ENCODE data around the gene TESPA1.
A peak's percentile ranks its signal among the peaks of the same experiment; 100 is the strongest.

Gene TESPA1, protein sequence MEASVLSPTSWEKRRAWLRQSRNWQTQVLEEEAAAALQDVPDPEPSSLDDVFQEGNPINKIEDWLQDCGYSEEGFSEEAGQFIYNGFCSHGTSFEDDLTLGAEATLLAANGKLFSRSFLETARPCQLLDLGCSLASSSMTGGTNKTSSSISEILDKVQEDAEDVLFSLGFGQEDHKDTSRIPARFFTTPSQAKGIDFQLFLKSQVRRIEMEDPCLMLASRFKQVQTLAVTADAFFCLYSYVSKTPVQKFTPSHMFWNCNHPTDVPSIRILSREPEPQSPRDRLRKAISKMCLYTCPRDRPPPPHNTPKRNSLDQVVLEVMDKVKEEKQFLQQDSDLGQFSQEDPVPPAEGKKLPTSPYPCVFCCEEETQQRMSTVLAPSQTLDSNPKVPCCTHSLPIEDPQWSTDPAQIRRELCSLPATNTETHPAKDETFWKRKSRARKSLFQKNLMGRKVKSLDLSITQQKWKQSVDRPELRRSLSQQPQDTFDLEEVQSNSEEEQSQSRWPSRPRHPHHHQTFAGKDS

DNA sequence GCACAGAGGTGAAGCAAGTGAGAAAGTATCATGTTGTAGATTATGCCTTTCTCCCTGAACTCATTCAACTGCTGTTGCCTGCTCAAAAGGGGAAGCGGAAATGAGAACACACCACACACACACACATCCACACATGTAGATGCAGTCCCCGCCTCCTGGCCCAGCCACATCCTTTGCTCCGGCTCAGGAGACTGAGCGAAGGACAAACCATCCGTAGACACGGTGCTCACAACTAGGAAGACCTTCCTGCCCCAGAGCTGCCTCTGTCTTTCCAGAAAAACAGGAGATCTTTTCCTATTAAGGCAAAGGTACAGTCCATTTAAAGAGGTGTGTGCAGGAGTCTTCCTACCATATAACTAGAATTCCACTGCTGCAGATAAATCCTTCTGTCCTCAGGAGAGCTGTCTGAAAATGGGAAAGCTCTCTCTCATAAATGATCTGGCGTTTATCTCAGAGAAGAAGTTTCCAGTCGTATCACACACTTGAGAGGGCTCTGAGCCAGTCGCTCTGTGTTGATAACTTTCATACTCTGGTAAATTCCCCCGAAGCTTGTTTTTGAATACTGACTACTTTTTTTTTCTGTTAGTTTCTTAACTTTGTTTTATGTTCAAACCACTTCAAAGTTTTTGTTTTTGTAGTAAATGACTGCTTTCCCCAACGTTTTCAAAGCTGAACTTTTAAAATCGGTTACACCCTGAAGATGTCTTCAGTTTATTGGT, at the start of gene TESPA1:
Gene TESPA1 (minus strand): TSS at position 105 of the 719 bp plus-strand sequence. CDS start 10,200 bp downstream, outside the sequence.
- FAIRE-seq (no peak), DNase-seq (ENCODE audit: low spot score) (no peak)

DNA sequence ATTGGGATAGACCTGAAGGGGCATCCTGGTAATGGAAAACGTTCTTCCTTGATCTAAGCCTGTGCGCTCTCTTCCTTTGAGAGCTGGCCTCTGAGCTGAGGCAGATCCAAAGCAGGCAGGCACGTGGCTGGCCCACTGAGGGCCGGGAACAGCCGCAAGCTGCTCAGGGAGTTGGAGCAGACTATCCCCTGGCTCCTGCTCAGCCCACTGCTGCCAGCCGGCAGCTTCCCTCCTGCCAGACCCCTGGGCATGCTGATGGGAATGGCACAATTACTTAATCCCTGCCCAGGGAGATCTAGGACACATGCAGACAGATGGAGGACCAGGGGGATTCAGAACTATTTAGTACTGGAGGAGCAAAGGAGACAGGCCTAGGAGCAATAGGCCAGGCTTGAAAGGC, 49.7 kb upstream of the TESPA1 start:
- FAIRE-seq, result no peak
- DNase-seq (ENCODE audit: low spot score), result no peak

DNA sequence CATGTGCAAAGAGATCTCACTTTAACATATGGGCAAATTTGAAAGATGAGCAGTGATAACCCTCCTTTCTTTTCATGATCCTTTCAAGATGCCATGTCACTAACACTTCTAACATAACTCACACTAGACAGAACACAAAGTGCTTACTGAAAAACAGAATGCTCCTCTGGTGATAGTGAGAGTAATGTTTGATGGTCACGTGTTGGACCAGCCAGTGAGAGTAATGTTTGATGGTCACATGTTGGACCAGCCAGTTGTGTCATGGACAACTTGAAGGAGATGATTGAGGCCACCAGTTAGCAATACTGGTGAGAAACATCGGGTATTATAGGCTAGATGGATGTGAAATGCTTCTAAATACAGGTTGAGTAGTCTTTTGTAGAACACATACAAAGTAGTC, 40.9 kb upstream of the TESPA1 start:
- FAIRE-seq (no peak), DNase-seq (ENCODE audit: low spot score) (no peak)

DNA sequence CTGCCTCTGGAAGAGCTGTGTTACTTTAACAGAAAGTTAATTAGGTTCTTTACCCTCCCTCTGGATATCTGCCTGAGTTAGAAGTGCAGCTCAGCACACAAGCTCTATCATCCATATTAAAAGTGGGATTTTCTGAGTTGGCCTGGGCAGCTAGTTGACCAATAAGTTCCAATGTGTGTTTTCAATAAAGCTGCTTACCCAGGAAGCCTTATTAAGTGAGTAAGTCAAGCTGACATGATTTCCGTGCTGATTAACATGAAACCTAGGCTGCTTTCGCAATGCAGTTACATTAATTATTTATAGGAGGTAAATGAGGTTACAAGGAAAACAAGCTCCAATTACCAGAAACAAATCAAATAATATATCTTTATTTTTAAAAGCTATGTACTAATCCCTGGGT, 40.0 kb upstream of the TESPA1 start:
- no peak for FAIRE-seq
- no peak for DNase-seq (ENCODE audit: low spot score)

DNA sequence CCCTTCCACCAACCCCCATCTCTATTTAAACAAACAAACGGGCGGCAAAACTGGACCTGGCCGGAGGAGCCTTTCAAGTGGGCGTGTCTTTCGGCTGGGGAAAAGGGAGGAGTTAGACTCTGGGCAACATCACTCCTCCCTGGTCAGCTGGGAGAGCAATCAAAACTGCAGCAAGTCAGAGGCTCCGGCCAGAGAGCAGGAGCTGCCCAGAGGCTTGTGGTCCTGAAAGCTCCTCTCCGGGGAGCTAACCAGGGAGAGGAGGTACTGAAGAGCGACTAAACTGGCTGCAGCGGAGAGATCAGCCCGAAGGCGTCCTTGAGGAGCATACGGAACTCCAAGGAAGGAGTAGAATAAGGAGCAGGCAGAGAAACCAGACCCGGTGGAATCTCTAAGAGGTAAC, 35.2 kb upstream of the TESPA1 start, which contains the start of gene NEUROD4:
Gene NEUROD4 (plus strand): TSS at position 191 of the 400 bp plus-strand sequence. CDS start 6,466 bp downstream, outside the sequence.
- DNase-seq (ENCODE audit: low spot score), result no peak

DNA sequence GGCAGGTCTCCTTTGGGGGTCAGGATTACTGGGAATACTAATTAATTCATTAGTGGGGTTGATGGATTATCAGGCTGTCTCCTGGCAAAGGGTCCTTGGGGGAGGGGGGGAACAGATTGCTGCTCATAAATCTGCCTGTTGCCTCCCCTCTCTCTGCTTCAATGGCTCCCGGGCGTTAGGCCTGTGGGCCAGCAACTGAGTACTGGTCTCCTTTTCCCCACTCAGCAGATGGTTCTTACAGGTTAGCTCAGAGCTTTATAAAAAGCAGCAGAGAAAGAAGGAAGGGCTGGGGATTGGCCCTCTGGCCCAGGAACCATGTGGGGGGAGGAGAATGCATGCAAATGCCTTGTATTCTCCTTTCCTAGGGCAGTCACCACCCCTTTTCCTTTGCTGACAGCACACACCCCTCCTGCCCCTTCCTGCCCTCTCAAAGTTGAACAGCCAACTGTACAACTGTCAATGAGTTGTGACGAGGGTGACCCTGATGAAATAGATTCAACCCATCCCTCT, 32.9 kb upstream of the TESPA1 start:
- FAIRE-seq (no peak), DNase-seq (ENCODE audit: low spot score) (no peak)

More for the DNA sequence above, 35.2 kb upstream of the TESPA1 start, which contains the start of gene NEUROD4:
- no peak for FAIRE-seq

DNA sequence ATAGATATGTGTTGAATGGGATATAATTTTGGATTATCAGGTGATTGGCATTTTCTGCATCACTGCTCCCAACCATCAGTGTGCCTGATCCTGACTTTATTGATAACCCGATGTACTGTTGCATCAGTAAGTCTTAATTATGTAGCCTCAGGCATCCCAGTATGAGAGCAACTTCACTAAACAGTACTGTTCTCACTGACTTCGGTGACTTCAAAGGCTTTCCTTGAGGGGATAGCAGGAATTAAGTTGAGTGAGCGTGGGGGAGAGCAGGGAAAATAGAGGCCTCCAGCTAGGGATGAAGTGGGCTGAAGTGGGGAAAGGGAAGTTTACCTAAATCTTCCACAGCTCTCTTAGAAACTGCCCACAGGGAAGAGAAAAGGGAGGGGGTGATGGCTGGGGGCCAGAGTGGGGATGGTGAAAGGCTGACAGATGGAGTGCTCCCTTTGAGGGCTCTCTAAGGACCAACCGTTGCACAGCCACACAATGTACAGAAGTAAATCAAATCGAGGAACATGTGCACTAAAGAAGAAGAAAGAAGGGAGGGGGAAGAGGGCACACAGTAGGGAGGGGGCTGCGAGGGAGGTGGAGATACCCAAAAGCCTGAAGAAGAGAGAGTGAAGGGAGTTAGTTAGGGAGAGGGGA, 24.5 kb upstream of the TESPA1 start:
- DNase-seq (ENCODE audit: low spot score), result no peak
- FAIRE-seq, result no peak

DNA sequence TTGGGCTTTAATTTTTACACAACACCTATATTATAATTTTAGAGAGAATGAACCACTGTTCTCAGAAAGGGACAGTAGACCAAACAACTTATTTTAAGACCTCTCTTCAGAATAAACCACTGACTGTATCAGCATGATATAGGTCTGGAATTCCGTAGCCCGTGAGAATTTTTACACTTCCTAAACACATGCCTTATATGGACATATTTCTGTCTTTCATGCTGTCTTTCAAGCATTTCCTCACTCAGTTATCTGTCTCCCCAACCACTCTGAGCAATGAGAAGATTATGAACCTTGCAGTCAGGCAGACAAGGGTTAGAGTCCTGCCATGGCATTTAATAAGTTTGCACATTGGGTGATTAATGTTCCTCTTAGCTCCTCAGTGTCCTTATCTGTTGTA, 17.8 kb upstream of the TESPA1 start:
- DNase-seq (ENCODE audit: low spot score) (no peak), FAIRE-seq (no peak)

DNA sequence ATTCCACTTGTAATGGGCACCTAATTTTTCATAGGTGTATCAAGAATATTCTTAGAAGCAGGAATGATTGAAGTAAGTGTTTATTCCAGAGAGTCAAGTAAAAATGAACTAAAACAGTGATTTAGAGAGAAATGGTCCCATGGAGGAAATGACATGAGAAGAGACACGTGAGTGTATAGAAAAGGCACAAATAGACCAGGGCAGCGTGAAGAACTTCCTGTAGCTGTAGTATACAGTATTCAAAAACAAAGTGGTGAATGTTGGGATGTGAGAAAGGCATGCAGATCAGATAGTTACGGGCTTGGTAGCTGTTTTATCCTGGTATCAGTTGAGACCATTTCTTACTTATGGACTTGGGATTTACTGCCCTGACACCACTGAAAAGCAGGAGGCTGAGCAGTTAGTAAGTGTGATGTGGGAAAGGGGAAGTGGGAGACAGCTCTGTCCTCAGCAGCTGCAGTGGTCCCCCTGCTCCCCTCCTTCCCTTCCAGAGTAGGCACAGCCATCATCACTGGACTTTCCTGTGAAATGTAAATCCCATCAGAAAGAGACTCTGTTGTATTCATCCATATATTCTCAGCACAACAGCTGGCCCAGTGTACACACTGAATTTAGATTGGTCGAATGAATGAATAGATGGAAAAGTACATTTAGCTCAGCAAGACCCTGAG, 16.8 kb upstream of the TESPA1 start:
- FAIRE-seq, result no peak
- no peak for DNase-seq (ENCODE audit: low spot score)

DNA sequence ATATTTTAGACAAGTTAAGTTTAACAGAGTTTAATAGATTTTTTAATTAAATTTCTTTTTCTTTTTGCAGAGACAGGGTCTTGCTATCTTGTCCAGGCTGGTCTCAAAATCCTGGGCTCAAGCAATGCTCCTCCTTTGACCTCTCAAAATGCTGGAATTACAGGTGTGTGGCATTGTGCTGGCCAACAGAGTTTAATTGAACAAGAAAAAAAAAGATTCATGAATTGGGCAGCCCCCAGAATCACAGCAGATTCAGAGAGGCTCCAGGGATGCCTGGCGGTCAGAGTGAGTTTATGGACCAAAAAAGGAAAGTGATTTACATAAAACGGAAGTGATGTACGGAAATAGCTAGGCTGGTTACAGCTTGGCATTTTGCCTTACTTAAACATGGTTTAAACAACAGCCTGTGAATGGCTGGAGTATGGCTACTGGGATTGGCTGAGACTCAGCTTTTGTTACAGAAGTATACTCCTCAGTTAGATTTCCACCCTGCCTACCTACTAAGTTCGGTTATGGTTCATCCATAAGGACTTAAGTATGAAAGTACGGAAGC, 14.5 kb upstream of the TESPA1 start:
- DNase-seq (ENCODE audit: low spot score), result no peak

DNA sequence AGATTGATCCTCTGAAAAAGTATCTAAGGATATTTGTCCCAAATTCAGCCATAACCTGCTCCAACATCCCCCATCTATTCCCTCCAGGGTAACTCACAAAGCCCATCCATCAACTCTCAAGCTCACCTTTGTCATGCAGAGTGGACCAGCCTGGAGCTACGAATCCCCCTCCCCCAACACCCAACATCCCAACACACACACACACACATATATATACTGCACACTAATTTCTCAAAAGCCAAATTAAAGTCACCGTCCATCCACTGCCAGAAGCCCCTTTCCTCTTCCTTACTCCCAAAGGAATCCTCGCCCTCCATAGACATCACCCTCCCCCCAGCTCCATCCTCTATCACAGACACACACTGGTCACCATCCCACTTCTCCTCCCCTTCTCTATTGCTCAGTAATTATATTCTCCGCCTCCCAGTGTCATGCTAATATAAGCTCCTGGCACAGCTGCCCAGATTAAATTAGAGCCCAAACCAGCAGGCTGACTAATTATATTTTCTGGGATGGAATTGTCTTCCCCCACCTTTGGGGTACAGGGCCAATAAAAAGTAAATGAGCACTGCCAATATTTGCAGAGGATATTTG, 13.5 kb upstream of the TESPA1 start:
- no peak for FAIRE-seq
- no peak for DNase-seq (ENCODE audit: low spot score)

More for the DNA sequence above, 14.5 kb upstream of the TESPA1 start:
- no peak for FAIRE-seq

DNA sequence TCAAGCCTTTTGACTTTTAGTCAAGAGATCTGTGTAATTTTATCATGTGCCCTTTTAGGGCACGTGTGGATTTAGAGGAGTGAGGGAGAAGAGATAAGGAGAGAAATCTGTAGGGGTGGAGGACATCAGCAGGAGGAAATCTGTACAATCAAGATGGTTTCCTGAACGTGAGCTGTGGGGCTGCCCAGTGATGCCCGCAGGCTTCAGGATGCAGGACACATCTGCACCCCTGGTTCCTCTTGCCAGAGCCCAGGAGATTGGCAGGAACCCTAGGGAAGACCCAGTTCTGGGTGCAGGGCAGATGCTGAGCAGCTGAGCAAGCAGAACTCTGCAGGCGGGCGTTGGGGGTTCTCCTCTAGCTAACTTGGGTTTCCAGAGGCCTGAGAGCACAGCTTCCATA, 11.6 kb upstream of the TESPA1 start:
- DNase-seq (ENCODE audit: low spot score) (no peak), FAIRE-seq (no peak)

DNA sequence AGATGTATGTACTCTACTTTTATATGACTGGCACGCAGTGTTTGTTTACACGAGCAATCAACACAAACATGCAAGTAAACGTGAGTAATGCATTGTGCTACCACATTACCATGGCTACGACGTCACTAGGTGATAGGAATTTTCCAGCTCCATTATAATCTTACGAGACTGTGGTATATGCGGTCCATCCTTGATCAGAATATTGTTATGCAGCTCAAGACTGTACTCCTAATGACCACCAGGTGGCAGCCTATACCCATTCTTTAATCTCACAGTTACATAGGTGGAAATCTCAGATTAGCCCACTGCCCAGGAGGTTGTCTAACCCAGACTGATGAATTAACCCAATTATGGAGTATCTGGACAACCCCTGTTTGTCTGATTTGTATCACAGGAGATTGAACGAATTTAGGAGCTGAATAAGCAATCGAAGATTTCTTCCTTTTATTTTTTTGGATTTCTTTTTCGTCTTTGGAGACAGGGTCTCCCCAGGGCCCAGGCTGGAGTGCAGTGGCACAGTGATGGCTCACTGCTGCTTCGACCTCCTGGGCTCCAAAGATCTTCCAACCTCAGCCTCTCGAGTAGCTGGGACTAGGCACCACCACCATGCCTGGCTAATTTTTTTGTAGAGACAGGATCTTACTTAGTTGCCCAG, 8.7 kb upstream of the TESPA1 start:
- DNase-seq (ENCODE audit: low spot score), result peak; percentile 49
- FAIRE-seq, result peak; percentile 21

DNA sequence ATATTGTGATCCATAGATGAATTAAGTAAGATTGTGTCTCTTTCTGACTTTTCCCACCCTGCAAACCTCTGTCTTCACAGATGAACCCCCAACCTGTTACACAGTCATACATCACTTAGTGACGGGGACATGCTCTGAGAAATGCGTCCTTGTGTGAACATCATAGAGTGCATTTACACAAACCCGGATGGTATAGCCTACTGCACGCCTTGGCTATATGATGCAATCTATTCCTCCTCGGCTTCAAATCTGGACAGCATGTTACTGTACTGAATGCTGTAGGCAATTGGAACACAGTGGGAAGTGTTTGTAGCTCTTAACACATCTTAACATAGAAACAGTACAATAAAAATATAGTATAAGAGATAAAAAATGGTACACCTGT, 7.4 kb upstream of the TESPA1 start:
- FAIRE-seq (no peak), DNase-seq (ENCODE audit: low spot score) (no peak)

DNA sequence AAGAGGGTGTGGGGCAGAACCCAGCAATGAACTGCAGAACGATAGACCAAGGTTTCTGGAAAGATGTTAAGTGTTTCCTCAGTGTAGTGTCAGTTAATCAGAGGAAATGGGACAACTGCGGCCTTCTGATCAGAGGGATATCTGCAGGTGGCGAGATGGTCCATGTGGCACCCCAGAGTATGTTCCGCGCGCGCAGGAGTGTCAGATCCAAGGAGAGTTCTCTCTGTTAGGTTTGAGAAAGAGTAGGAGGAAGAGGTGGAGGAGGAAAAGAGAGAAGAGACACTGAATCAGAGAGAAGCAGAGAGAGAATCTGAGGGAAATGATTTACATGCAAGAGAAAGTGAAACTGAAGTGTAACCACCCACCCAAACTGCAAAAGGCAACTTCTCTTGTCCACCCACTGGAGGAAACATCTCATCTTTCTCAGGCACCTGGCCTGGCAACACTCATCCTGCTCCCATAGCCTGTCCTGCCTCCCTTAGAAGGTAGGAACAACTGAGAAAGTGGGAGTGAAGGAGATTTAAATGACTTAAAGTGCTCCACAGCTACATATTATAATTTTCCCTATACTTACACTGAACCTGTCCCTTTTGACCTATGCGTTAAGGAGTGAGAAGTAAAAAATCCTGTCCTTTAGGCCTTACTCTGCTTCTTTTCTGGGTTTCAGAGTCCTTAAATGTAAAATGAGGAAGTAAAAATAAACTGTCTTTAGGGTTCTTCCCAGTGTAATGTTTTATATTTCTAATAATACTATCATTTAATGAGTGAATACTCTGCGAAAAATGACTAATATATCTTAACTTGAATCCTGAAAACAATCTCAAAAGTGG, 6.8 kb upstream of the TESPA1 start:
- DNase-seq (ENCODE audit: low spot score) (no peak), FAIRE-seq (no peak)

DNA sequence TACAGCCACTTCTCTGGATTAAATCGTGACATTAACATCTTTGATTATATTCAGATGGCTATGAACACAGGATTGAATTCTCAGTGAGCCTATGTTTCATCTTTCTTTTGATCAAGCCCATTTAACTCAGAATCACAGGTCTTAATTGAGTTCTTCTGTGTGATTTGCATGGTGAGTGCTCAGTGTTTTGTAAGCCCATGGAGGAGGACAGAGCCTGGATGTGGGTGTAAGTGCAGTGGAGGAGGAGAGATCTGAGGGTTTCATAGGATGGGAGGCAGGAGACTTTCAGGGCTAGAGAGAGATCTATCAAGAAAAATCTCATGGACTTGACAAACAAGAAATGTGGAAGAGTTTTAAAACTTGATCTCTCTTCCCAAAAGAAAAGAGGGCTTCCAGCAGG, 5.3 kb upstream of the TESPA1 start:
- FAIRE-seq (no peak), DNase-seq (ENCODE audit: low spot score) (no peak)

DNA sequence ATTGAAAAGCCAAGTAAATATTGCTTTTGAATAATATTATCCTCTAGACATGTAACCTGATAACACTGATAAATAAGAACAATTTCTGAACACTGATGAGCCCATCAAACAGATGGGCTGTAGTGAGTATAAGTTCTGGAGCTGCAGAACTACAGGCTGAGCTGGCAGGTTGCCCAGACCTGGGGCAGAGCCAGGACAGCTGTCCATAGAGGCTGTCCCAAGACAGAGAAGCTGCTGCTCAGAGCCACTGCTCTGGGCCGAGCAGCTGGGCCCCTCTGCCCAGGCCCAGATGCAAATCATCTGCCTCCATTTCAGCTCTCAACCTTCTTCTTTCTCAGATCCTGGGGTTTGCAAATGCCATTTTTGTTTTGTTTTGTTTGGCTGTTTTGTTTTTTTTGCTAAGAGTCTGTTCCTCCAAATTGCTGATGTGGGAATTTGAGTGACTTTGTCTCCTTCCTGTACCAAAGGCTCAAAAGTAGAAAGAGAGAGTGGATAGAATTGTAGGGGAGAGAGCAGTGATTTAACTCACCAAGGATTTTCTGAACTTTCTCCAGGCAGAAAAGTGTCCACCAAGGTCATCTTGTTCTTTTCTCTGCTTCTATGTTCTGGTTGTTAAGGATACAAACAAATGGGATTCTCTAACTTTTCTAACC, 4.0 kb upstream of the TESPA1 start:
- FAIRE-seq (no peak), DNase-seq (ENCODE audit: low spot score) (no peak)

DNA sequence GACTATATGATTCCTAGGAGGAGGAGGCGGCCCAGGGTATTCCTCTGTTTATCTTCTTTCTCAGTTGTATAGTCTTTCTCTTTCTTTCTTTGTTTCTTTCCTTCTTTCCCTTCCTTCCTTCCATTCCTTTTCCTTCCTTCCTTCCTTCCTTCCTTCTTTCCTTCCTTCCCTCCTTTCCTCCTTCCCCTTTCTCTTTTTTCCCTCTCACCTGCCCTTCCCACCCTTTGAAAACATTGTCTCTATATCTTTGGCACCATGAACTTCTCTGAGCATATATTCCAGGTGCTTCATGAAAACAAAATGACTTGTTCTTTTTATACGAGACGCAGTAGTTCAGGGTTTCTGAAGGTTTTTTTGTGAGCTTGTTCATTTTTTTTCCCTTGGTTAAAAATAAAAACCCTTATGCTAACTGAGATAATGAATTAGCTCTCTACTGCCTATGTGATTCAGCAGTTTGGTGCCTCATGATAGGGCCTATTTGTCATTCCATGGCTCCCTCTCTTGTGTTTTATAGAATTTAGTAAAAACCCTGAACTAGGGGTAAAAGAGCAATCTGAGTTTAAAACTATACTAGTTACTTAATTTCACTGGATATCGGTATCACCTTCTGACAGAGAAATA, 3.2 kb upstream of the TESPA1 start:
- no peak for DNase-seq (ENCODE audit: low spot score)
- FAIRE-seq, result no peak

Measured in RCC 7860 (cell line).